GM23338 (cell line): ENCODE data around the gene BHLHA15. TPM values are rescaled to one million over a fixed set of nuclear protein-coding genes. Genes with fewer than 3 reads are reported as not detected.

Source experiments
- ATAC-seq: fragments of 200-7000 bp; cut with Tn5 transposase; 3 replicates; pipeline ENCODE4 v1.9.1; 2020
- DNase-seq: peaks from one replicate; pipeline ENCODE4 v3.0.0-alpha.2; 2015; ENCODE audit warnings: low spot score
- H2AFZ ChIP-seq: fragments of 200-600 bp; sonication (generic); 2 replicates; pipeline ENCODE4 v1.8.0; 2016; ENCODE audit warnings: antibody characterized with exemption, mild to moderate bottlenecking, moderate library complexity
- H3F3A ChIP-seq: fragments of 200-600 bp; sonication (generic); replicated peaks from 2 replicates; pipeline ENCODE4 v1.8.0; 2017; ENCODE audit warnings: antibody characterized with exemption, mixed run types, low read depth
- H3K27ac ChIP-seq: fragments of 200-600 bp; sonication (generic); 2 replicates; pipeline ENCODE4 v1.6.1; 2016; ENCODE audit warnings: low read depth
- H3K27me3 ChIP-seq: fragments of 200-600 bp; sonication (generic); 2 replicates; pipeline ENCODE4 v1.8.0; 2016; ENCODE audit warnings: mild to moderate bottlenecking, mixed run types, moderate library complexity; ENCODE audit not compliant: insufficient read depth
- H3K36me3 ChIP-seq: fragments of 200-600 bp; sonication (generic); 2 replicates; pipeline ENCODE4 v1.8.0; 2016; ENCODE audit warnings: mild to moderate bottlenecking; ENCODE audit not compliant: insufficient read depth
- H3K4me1 ChIP-seq: fragments of 200-600 bp; sonication (generic); 2 replicates; pipeline ENCODE4 v1.8.0; 2016; ENCODE audit warnings: mild to moderate bottlenecking, moderate library complexity; ENCODE audit not compliant: insufficient read depth
- H3K4me2 ChIP-seq: fragments of 200-600 bp; sonication (generic); 2 replicates; pipeline ENCODE4 v1.7.1; 2017; ENCODE audit warnings: mixed run types
- H3K4me3 ChIP-seq: fragments of 200-600 bp; sonication (generic); 2 replicates; pipeline ENCODE4 v1.6.1; 2016; ENCODE audit warnings: mixed run types
- H3K79me2 ChIP-seq: fragments of 200-600 bp; sonication (generic); replicated peaks from 2 replicates; pipeline ENCODE4 v1.8.0; 2017; ENCODE audit warnings: mild to moderate bottlenecking; ENCODE audit not compliant: insufficient read depth
- H3K9me2 ChIP-seq: fragments of 200-600 bp; sonication (generic); 2 replicates; pipeline ENCODE4 v1.8.0; 2017; ENCODE audit not compliant: insufficient read depth
- H4K20me1 ChIP-seq: fragments of 200-600 bp; sonication (generic); replicated peaks from 2 replicates; pipeline ENCODE4 v1.8.0; 2017; ENCODE audit warnings: mild to moderate bottlenecking; ENCODE audit not compliant: insufficient read depth
- H3K27ac Mint-ChIP-seq: 2 replicates; pipeline ENCODE4 v1.8.0; 2020; ENCODE audit warnings: inconsistent platforms, mild to moderate bottlenecking, moderate library complexity, mixed read lengths
- H3K27me3 Mint-ChIP-seq: 3 replicates; pipeline ENCODE4 v1.8.0; 2022; ENCODE audit warnings: low read depth, mild to moderate bottlenecking, moderate library complexity, mixed read lengths, inconsistent platforms; ENCODE audit not compliant: insufficient read depth, poor library complexity
- H3K36me3 Mint-ChIP-seq: 3 replicates; pipeline ENCODE4 v1.8.0; 2021; ENCODE audit warnings: low read depth, mild to moderate bottlenecking, inconsistent platforms, moderate library complexity, mixed read lengths
- H3K4me1 Mint-ChIP-seq: 3 replicates; pipeline ENCODE4 v1.8.0; 2020; ENCODE audit warnings: mild to moderate bottlenecking, inconsistent platforms, mixed read lengths
- H3K4me3 Mint-ChIP-seq: 3 replicates; pipeline ENCODE4 v1.8.0; 2021; ENCODE audit warnings: moderate library complexity, mild to moderate bottlenecking, inconsistent platforms, mixed read lengths
- H3K9me3 Mint-ChIP-seq: 3 replicates; pipeline ENCODE4 v1.8.0; 2020; ENCODE audit warnings: moderate library complexity, mild to moderate bottlenecking, inconsistent platforms, mixed read lengths
- CREB1 ChIP-seq: fragments of 250-450 bp; sonication (Bioruptor Pico); IDR thresholded peaks from 2 replicates; pipeline ENCODE4 v1.5.0; 2020; ENCODE audit warnings: low read depth, mild to moderate bottlenecking, moderate library complexity
- EZH2 ChIP-seq: fragments of 200-600 bp; sonication (generic); IDR thresholded peaks from one replicate; pipeline ENCODE4 v1.8.0; 2017; ENCODE audit warnings: antibody characterized with exemption, mild to moderate bottlenecking, low read depth; ENCODE audit not compliant: unreplicated experiment
- EZH2phosphoT487 ChIP-seq: fragments of 200-600 bp; sonication (generic); IDR thresholded peaks from one replicate; pipeline ENCODE4 v1.8.1; 2018; ENCODE audit warnings: antibody characterized with exemption; ENCODE audit not compliant: unreplicated experiment
- NANOG ChIP-seq: IDR thresholded peaks from 2 replicates; pipeline ENCODE4 v1.6.1; 2016; ENCODE audit warnings: antibody characterized with exemption, borderline replicate concordance
- STAT1 ChIP-seq: IDR thresholded peaks from one replicate; pipeline ENCODE4 v1.6.1; 2016; ENCODE audit warnings: antibody characterized with exemption; ENCODE audit not compliant: unreplicated experiment
- ZNF331 ChIP-seq: fragments of 250-450 bp; sonication (Bioruptor Pico); IDR thresholded peaks from 2 replicates; pipeline ENCODE4 v1.5.0; 2020; ENCODE audit warnings: low read depth, mild to moderate bottlenecking, moderate library complexity
- ZNF462 ChIP-seq: fragments of 250-450 bp; sonication (Bioruptor Pico); IDR thresholded peaks from 2 replicates; pipeline ENCODE4 v1.5.0; 2020; ENCODE audit warnings: mild to moderate bottlenecking, moderate library complexity
- polyA plus RNA-seq: library from polyadenylated mRNA; unstranded; fragments of >200 nt; fragmentation: Nextera tagmentation; extraction: Ambion mirVana; gene quantifications from 2 replicates; pipeline ENCODE4 v1.2.1, GENCODE V29; 2016
- total RNA-seq: library from RNA; depleted of rRNA; stranded (reverse); fragments of >200 nt; shearing (Covaris generic); gene quantifications from 2 replicates; pipeline ENCODE4 v1.2.3, GENCODE V29; 2014

BHLHA15 gene
- total and polyA plus RNA-seq, 2 experiments from 2014 or later: 1.4 to 8.3 TPM

- TF ChIP-seq ZNF462: no peak
- no peak for TF ChIP-seq ZNF331 (CRISPR knock-in tag)
- TF ChIP-seq NANOG: no peak
- no peak for TF ChIP-seq EZH2
- TF ChIP-seq EZH2phosphoT487: no peak
Measured at GRCh38 chr7:98213888-98214810, 2.9 kb downstream of the BHLHA15 start (continued).

DNA sequence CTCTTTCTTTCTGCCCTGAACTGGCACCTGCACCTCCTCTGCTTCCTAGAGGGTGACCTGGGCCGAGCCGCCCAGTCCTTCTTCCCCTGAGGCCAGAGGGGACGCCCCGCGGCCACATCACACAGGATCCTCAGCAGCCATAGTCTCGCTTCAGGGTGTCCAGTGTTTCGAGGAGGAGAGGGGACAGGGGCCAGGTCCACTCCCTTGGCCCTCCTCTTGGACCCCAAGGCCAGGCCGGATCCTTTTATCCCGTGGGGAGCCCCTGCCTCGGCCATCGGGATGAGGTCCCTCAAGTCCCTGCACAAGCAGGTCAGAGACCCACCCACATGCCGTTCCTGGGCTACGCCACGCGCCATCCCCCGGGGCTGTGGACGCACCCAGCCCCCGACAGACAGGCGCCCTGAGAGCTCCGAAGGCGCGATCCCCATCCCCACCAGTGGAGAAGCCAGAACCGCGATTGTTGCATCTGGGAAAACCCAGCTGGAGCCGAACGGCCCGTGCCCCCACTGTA lies 3.6 kb downstream of the BHLHA15 start:
- Mint-ChIP-seq H3K36me3 (no peaks in the 10 kb centered on the region), H3K27ac (no peak overlapping the region), H3K4me3 (no peak overlapping the region), H3K27me3 (peaks cover 4% of the 10 kb centered on the region), H3K4me1 (peaks cover 8% of the 10 kb centered on the region), H3K9me3 (no peaks in the 10 kb centered on the region)
- H4K20me1 ChIP-seq: no peaks in the 10 kb centered on the region
- H3K4me3 ChIP-seq: no peak overlapping the region
- no peak for DNase-seq
- H3F3A ChIP-seq: no peaks in the 10 kb centered on the region
- no peaks in the 10 kb centered on the region for H3K9me2 ChIP-seq
- no peaks in the 10 kb centered on the region for H3K27me3 ChIP-seq
- H3K4me2 ChIP-seq: no peak overlapping the region
- H2AFZ ChIP-seq: no peak overlapping the region
- H3K4me1 ChIP-seq: peaks cover 5% of the 10 kb centered on the region; the same call in 1 of the 2 replicates
- ATAC-seq: no peak
- H3K79me2 ChIP-seq: no peaks in the 10 kb centered on the region
- no peak overlapping the region for H3K27ac ChIP-seq
- no peaks in the 10 kb centered on the region for H3K36me3 ChIP-seq
- TF ChIP-seq ZNF462: no peak
- TF ChIP-seq CREB1: no peak
- TF ChIP-seq NANOG: no peak
- TF ChIP-seq STAT1: no peak
